Peyer's patch (tissue), 4 donors: ENCODE data around the gene SLF2.

Experiments used
- POLR2A ChIP-seq, 2 donors: fragments of 450-650 bp; IDR thresholded peaks; one replicate each; pipeline ENCODE4 v1.5.1; 2017; ENCODE audit warnings: antibody characterized with exemption in 2 of 2, mild to moderate bottlenecking in 2 of 2, moderate library complexity in 2 of 2
- TF ChIP-seq, protein P1 (sequence below), 6 experiments: fragments of 450-650 bp in 4 of 6; fragments of 200-600 bp in 2 of 6; sonication (generic) in 1 of 6; IDR thresholded peaks; one replicate each; pipeline ENCODE4 v1.5.1; 2017 to 2019; ENCODE audit warnings: antibody characterized with exemption in 6 of 6, mild to moderate bottlenecking in 3 of 6, moderate library complexity in 1 of 6

DNA sequence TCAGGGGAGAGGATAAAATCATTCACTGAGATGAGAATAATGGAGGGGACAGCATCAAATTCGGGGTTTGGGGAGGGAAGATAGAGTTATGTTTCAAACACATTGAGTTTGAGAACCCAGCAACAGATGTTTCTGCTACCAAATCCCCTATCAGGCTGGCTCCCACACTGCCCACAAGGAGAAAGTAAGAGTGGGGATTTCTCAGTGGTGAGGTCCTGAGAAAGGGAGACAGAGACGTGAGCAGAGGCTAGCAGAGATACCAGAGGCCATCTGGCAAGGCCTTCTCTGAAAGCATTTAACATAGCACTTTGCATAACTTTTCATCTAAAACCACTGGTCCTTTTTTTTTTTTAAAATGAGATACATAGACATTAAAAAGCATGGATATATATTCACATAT is 7.8 kb upstream of the SLF2 start:
- TF ChIP-seq, protein P1, sequence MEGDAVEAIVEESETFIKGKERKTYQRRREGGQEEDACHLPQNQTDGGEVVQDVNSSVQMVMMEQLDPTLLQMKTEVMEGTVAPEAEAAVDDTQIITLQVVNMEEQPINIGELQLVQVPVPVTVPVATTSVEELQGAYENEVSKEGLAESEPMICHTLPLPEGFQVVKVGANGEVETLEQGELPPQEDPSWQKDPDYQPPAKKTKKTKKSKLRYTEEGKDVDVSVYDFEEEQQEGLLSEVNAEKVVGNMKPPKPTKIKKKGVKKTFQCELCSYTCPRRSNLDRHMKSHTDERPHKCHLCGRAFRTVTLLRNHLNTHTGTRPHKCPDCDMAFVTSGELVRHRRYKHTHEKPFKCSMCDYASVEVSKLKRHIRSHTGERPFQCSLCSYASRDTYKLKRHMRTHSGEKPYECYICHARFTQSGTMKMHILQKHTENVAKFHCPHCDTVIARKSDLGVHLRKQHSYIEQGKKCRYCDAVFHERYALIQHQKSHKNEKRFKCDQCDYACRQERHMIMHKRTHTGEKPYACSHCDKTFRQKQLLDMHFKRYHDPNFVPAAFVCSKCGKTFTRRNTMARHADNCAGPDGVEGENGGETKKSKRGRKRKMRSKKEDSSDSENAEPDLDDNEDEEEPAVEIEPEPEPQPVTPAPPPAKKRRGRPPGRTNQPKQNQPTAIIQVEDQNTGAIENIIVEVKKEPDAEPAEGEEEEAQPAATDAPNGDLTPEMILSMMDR (IDR thresholded peaks at IDR 0.05) = no peak
- TF ChIP-seq POLR2A (IDR thresholded peaks at IDR 0.05) = no peak
